Stimulated activated CD8-positive, alpha-beta memory T cell treated with anti-CD3 and anti-CD28 coated beads, Interleukin-7, amount 100 ng/mL, for 1 hour (primary cell): ENCODE data around the gene NELFCD.

ENCODE experiments used
- DNase-seq, 2 donors: peaks; one replicate each; pipeline ENCODE4 v3.0.0-alpha.2; 2020; ENCODE audit warnings: low read depth in 2 of 2

The NELFCD gene

DNA sequence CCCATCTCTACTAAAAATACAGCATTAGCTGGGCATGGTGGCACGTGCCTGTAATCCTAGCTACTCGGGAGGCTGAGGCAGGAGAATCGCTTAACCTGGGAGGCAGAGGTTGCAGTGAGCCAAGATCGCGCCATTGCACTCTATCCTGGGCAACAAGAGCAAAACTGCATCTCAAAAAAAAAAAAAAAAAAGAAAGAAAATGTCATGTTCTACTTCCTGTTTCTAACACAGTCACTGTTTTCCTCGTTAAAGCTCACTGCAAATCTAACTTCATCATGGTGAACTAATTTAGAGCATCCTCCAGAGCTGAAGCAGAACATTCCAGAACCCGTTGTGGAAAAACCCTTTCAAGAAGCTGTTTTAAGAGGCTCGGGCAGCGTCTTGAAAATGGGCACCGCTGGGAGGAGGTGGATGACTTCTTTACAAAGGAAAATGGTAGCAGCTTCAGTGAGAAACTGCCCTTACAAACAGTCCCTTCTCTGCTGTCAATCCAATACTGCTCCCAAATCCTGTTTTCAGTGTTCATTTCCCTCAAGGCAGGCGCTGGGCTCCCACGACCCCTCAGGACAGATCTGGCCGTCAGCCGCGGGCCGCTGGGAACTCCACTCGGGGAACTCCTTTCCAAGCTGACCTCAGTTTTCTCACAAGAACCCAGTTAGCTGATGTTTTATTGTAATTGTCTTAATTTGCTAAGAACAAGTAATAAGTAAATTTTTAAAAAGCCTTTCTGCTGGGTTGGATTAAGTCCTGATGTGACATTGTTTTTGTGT, 13.5 kb downstream of the NELFCD start:
- no peak for DNase-seq

DNA sequence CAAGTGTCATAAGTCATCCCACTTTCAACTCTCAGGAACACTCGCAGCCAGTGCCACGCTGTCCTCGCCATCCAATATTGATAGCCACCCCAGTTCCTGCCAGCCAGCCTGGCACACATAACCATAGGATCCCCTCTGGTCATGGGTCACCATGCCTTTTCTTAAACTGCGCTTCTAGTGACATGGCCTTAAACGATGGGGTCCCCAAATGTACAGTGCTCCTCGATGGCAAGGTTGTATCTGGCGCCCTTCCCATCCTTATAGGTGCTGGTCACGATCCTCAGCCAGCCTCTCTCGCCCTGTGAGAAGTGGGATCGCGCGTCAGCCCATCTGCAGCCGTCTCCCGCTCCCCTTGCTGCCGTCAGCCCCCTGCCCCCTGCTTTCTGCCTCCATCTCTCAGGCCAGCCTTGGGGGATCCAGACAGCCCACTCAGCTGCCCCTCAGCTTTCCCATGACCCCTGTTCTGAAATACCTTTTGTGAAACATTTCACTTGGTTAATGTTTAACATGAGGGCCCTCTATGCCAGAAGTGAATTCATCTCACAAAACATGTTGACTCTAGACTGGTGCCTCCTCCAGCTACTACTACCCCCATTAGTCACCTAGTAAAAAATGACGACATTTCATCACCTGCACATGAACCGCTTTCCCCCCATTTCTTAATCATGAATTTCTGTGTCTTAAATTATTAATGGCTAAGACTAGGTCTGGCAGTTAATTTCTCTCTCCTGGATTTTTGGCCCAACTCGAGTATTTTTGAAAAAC, 14.6 kb downstream of the NELFCD start:
- DNase-seq = no peak

DNA sequence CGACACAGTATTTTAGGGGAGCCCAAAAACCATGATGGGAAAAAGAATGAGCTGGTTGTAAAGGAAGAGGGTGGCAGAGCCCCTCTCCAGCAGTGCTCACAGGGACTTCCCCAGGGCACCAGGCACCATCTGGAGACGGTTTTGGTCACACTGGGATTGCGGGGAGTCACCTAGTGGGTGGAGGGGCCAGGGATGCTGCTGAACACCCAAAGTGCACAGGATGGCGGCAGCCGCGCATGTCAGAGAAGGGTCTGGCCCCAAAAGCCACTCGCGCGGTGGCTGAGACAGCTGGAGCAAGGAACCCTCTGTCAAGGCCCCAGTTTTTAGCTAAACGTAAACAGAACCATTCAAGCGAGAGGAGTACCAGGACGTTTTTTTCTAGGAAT, 15.2 kb downstream of the NELFCD start:
- no peak for DNase-seq

DNA sequence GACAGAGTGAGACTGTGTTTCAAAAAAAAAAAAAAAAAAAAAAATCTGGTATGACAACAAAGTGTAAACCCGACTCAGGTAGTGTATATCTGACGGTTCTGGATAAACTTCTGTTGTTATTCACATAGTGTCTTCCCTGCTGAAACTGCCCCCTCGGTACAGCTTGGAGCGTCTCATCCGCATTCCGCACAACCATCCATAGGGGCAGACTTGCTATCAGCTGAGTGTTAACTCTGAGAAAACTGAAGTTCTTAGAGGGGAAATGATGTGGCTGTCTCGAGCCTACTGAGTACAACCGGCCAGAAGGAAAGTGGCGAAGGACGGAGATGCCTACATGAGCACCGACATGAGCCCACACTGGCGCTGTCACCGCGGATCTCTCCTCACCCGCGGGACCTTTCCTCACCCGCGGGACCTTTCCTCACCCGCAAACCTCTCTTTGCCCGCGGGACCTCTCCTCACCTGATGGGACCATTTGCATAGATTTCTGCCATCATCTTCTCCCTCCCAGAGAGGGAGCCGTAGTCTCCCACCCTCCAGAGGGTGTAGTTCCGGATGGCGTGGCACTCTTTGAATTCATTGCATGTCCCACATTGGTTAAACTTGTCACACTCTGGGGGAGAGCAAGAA, 16.2 kb downstream of the NELFCD start:
- DNase-seq = no peak

DNA sequence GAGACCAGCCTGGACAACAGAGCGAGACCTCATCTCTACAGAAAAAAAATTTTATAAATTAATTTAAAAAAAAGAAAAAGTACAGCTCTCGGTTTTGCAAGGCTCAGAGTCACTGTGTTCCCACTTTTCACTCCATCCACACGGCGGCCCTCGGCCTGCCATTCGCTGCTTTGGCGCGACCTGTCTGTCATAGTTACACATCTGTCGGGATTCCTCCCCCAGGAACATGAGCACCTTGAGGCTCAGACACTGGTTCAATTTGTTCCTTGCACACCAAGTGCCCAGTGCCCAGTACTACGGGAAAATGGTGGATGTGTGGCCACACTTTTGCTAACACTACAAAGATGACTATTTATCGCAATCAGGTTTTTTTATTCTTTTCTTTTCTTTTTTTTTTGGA, 17.6 kb downstream of the NELFCD start:
- DNase-seq = no peak

DNA sequence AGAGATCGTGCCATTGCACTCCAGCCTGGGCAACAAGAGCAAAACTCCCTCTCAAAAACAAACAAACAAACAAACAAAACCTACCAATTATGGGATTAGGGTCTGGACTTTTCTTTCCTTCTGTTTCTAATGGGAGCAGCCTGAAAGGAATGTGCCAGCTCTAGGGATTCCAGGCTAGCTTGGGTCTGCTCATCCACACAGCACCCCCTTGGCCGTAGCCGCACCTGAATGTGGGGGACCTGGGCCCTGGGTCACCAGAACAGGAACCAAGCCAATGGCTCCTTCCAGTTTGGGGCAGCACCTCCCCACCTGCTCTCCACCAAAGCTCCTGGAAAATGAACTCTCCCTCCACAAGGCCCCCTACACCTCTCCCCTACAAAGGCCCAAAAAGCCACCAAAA, 19.3 kb downstream of the NELFCD start:
- DNase-seq = no peak

DNA sequence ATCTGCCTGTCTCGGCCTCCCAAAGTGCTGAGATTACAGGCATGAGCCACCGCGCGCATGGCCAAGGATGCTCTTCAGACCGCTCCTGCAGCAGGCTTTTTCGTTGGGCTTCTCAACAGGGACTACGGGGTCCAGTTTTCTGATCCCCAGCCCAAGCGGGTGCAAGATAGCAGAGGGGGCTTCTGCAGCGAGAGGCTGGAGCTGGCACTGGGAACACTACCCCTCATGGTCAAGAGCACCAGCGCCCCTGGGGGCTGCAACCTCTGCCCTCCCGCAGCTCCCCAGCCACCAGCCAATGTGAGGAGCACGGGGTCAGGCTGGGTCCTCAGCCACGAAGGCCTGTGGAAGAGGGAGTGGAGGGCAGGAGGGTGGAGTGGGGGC, 20.0 kb downstream of the NELFCD start:
- DNase-seq = no peak

DNA sequence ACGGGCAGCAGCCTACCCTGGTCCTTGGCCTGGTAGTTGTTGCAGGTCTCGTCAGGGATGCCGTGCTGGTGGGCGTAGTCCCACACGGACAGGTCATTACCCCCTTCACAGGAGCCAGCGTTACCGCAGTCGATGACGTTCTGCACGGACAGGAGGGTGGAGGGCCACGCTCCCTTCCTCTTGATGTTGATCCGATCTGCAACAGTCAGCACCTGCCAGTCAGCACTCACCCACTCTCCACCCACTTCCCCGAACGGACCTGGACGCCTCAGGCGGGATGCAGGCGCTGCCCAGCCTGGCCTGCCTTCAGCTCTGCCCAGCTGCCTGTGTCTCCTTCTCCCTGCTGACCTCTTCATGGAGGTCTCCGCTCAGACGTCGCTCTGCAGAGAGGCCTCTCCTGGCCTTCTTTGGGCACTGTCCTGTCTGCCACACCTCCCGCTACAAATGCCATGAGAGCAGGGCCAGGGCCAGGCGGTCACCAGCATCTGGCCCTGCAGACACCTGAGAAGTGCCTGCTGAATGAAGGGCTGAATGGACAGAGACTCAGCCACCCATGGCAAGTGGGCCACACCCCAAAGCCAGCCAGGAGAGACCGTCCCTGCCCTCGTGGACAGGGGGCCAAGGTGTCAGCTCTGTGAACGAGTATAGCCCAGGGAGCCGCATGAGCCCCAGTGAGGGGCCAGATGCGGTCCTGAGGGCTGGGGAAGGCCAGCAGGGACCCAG, 20.6 kb downstream of the NELFCD start:
- DNase-seq = no peak

DNA sequence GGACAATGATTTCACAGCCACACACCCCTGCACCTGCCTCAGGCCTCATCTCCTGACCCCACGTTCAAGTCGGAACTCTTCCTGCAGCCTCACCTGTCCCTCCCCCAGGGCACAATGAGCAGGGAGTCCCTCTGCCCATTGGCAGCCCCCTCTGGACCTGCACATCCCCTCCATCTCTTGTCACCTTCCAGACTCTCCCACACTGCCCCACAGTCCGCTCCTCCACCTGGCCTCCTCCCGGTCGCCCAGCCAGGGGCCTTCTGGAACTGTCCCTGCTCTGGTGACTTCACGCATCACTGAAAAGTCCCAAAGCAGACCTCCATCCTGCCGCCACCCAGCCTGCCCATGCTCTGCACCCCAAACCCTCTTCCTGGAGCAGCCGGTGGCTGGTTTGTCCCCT, 21.3 kb downstream of the NELFCD start:
- no peak for DNase-seq

DNA sequence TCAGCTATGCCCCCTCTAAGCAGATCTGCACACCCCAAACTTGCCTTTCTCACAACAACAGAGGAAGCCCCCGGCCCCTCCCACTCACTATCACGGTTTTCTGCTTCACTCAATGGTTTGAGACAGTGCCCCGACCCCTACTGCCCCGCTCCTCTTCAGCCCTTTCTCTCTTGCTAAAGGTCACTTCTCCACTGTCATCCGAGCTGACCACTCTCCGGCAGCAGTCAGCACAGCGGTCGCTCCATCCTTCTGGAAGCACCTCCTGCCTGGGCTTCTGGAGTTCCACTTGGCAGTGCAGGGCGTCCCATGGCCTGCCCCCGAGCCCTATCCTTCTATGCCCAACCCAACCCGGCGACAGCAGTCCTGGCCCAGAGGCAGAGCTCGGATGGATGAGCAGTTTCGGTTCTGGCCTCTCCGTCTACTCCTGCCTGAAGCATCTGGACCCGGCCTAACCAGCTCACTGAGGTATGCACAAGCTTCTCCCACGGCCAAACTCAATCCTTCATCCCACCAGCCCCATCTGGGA, 21.9 kb downstream of the NELFCD start:
- DNase-seq = no peak

DNA sequence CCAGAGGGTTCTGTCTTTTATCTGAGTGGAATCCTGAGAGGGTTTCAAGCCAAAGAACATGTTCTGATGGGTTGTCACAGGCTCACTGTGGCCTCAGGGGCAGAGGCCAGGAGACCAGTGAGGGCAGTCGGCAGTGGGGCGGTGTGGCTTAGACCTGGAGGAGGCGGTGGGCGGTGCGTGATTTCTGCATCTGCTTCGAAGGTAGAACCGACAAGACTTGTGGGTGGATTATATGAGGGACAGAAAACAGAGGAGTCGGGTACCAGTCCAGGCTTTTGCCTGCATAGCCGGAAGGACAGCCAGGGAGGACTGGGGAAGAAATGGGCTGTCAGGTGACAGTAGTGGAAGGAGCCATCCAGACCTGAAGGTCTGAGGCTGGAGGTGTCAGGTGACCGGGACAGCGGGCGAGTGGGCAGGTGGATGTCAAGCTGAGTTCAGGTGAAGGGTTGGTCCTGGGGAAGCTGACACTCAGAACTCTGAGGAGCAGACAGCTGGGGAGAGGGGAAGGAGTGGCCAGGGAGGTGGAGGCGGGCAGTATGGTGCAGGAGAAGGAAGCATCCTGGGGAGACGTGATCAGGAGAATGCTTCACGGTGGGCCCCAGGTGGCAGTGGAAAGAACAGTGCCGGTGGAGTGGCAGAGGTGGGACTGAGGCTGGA, 22.9 kb downstream of the NELFCD start:
- DNase-seq = no peak

DNA sequence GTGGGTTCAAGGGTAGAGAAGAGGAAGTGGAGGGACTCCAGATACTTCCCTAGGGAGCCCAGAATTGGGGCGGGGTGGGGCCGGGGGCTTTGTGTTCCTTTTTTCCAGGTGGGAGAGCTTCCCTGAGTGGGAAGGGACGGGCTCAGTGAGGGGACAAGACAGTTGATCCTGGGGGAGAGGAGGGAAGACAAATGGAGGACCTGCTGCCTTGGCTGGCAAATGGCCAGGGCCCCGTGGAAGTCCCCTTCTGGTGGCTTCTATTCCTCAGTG, 23.4 kb downstream of the NELFCD start:
- peak in 1 of 2 donors; percentile 21 for DNase-seq

DNA sequence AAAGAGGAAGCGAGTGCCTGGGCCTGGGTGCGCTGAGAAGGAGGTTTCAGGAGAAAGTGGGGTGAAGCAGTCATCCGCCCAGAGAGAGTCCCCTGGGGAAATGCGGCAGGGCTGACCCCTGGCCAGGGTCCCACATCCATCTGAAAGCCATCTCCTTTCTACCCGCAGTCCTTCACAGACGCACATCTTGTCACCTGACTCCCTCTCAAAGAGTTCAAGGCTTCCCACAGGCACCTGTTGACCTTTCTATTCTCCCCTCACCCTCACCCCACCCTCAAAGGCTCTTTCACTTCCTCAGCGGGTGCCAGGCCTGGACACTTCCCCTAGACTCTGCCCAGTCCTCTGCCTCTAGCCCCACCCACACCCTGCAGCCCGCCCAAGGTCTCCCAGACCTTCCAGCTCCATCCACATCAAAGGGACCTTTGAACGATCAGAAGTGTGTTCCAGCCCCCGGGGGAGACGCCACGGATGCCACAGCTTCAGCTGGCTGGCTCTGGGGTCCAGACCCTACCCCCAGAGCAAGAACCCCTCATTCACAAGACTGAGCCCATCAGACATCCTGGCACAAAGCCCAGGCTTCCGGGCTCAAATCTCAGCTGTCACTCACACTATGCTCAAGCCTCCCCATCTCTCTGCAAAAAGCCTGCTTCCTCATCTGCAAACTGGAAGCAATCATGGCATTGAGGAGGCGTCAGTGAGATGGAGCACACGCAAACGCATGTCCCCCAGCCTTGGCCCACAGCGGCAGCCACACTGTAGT, 23.9 kb downstream of the NELFCD start:
- no peak for DNase-seq

DNA sequence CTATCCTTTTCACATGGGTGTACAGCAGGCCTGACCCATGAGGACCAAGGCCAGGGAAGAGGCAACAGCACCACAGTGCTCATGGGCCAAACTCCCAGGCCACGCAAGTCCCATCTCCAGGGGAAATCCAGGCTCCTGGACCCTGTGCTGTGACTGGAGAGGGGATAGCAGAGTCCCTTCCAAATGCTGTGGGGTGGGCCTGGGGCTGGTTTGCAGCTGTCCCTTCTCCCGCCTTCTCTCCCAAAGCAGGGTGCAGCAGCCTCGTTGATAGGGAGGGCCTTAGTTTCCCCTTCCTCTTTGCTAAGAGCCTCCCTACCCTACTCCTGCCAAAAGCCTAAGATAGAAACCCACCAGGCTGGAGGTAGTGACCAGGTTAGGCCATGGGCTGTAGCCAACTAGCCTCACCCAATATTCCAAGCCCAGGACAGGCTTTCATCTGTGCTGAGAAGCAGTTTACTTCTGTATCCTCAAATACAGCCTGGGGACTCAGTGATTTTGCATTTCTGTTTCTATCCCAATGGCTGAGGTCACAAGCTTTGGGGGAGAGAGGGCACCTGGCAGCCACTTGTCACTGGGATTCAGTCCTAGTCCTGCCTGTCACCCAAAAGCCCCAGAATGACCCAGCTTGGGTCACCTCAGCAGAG, 24.6 kb downstream of the NELFCD start:
- DNase-seq = no peak

DNA sequence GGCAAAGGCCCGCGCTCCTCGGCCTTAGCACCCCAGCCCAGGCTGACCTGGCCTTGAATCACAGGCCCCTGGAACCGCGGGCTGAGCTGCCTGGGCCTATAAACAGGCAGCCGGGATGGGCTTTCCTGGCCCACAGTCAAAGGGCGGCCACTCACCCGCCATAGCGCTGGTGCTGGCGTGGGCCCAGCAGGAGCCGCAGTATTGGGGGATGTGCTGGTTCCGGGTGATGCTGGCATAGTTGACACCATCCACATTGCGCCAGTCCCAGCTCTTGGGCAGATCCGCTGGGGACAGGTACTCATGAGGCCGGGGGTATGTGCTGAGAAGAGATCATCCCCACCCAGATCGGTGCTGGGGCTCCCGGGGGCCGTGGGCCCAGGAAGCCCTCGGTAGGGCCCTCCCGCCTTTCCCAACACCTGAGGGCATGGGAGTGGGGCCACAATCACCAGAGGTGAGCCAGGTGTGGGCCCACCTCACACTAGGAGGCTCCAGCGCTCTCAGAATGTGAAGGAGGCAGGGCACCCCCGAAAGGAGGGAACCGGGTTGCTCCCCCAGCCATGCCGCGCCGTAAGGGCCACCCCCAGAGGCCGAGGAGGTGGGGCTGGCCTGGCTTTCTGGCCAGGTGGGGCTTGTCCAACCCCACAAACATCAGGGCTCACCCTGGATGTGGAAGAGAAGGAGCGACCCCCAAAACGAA, 25.3 kb downstream of the NELFCD start:
- DNase-seq = no peak

DNA sequence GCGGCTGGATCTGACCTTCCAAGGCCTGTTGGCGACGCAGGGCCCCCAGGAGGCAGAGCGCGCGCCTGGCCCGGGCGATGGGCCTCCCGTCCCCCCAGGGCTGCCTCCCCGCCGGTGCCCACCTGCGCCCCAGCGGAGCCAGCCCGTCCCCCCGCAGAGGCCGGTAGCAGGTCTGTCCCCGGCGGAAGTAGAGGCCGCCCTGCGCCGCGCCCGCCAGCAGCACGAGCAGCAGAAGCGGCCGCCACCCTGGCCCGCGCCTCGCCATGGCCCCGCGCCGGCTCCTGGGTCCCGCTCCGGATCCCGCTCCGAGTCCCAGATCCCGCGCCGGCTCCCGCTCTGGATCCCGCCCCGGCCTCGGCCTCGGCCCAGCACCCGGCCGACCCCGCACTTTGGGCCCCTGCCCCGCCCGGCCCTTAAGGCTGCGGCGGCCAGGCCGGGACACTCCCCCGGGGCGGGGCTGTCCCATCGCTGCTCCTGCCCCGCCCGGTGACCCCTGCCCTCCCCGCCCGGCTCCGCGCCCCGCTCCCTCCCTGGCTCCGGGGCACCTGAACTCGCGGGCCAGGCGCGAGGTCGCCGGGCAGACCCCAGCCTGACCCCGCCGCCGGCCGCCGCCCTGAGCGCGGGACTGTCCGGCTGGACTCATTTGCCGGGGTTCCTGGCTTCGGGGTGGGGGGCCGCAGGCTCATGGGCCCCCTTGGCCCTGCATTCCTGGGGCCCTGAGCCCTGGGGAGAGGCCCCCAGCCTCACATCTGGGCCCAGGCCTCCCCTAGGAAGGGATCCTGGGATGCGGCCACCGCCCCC, 26.0 kb downstream of the NELFCD start, which contains the start of gene CTSZ:
Gene CTSZ (minus strand): TSS at position 391 of the 801 bp plus-strand sequence. CDS start 126 bp downstream, at position 265.
- DNase-seq = no peak

DNA sequence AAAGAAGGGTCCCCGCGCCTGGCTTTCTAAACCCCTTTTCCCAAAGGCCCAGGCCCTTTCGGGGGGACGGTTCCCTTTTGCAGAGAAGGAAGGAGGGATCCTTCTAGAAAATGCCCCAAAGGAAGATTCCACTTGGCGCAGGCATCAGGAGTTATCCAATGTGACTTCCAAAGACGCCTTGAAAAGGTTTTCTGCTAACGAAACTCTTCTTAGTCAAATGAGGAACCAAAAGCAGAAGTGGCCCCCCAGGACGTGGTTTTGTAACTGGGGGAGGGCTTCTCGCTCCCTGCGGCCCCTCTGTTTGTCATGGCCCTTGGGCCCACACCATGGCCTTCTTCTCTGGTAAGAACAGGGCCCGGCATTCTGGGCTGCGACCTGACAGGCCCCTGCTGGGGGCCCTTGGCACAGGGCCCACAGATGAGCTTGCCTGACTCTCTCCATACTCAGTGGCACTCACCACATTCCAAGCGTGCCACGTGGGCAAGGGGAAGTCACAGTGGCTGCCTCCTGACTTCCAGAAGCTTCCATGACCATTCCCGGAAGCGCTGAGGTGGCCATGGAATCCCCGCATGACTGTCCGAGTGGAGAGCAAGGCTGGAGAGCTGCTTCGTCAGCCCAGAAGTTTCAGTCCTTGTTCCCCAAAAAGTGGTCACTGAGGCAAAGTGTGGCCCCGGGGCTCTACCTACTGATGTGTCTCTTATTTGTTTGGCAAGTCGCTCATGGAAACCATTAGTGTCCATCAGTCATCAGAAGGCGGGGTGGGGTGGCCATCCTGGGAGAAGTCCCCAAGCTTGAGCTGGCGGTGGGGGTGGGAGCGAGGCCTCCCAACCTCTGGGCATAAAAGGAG, 26.8 kb downstream of the NELFCD start:
- no peak for DNase-seq
